MCF 10A (cell line): Measurements from ENCODE around the gene KLHL12. TPM values are rescaled to one million over a fixed set of nuclear protein-coding genes. Genes with fewer than 3 reads are reported as not detected.

ENCODE experiments used
- BruUV-seq: library from RNA; stranded (reverse); fragments of 400-500 nt; replicated peaks from 2 replicates; lab custom pipeline; 2021; lab: Mats Ljungman, UMichigan
- CTCF ChIA-PET: fragments of 300-600 bp; sonication (Branson Sonifier 250); formaldehyde crosslinking; extraction: SDS; loops from one replicate; lab custom pipeline; 2021; ENCODE audit warnings: antibody characterized with exemption, inconsistent platforms; lab: Yijun Ruan, JAX
- POLR2A ChIA-PET: fragments of 300-600, 350-650 bp; sonication (Branson Sonifier 250); formaldehyde crosslinking; extraction: SDS; loops from one replicate; lab custom pipeline; 2020; ENCODE audit warnings: antibody characterized with exemption, inconsistent platforms; lab: Yijun Ruan, JAX
- DNase-seq: peaks from one replicate; pipeline ENCODE4 v3.0.0-alpha.2; 2018; ENCODE audit not compliant: unreplicated experiment
- H3K27ac Mint-ChIP-seq: one replicate; pipeline ENCODE4 v1.8.0; 2022; ENCODE audit warnings: mild to moderate bottlenecking, low read depth, mixed read lengths; ENCODE audit not compliant: unreplicated experiment
- H3K27me3 Mint-ChIP-seq: one replicate; pipeline ENCODE4 v1.8.0; 2022; ENCODE audit warnings: mixed read lengths; ENCODE audit not compliant: insufficient read depth, unreplicated experiment
- H3K36me3 Mint-ChIP-seq: one replicate; pipeline ENCODE4 v1.8.0; 2022; ENCODE audit warnings: mild to moderate bottlenecking, moderate library complexity, mixed read lengths; ENCODE audit not compliant: insufficient read depth, unreplicated experiment
- H3K4me1 Mint-ChIP-seq: one replicate; pipeline ENCODE4 v1.8.0; 2022; ENCODE audit warnings: mixed read lengths; ENCODE audit not compliant: insufficient read depth, unreplicated experiment
- H3K4me3 Mint-ChIP-seq: one replicate; pipeline ENCODE4 v1.8.0; 2022; ENCODE audit warnings: mild to moderate bottlenecking, moderate library complexity, mixed read lengths; ENCODE audit not compliant: unreplicated experiment
- H3K9me3 Mint-ChIP-seq: one replicate; pipeline ENCODE4 v1.8.0; 2022; ENCODE audit warnings: mixed read lengths; ENCODE audit not compliant: unreplicated experiment
- CTCF ChIP-seq: fragments of 200-600 bp; IDR thresholded peaks from one replicate; pipeline ENCODE4 v1.8.0; 2022; ENCODE audit warnings: antibody characterized with exemption, mild to moderate bottlenecking; ENCODE audit not compliant: unreplicated experiment
- intact Hi-C: fragments of 100-400 bp; cut with micrococcal nuclease; formaldehyde crosslinking; loops from 2 replicates; pipeline ENCODE4 v1.14.1; 2022
- total RNA-seq: library from RNA; stranded (reverse); gene quantifications from 2 replicates; pipeline ENCODE4 v1.2.3, GENCODE V29; 2022

Gene KLHL12
- total RNA-seq, 1 experiment from 2014 or later, result 51.0 TPM

GRCh38 chr1:202957733-202958543, 30.9 kb upstream of the KLHL12 start, which contains the start of gene ADIPOR1:
TSS of gene ADIPOR1 (minus strand) at chr1:202958312. CDS start at chr1:202951070, 7,242 bp downstream.
- H3K4me1 Mint-ChIP-seq, result peaks cover 60% of the 10 kb centered on the region
- no peaks in the 10 kb centered on the region for H3K9me3 Mint-ChIP-seq
- peak; percentile 19 for TF ChIP-seq CTCF
- CTCF ChIA-PET, result no interaction called here
- no peaks in the 10 kb centered on the region for H3K27me3 Mint-ChIP-seq
- POLR2A ChIA-PET, result interaction anchor here (0.6 to 2.8 kb wide), 5 partner anchors 9 to 57 kb away, joined by 3 to 26 read pairs (median 4); partner anchors contain the start of gene CYB5R1
- peak within 1 kb of the TSS; percentile 65 for H3K27ac Mint-ChIP-seq
- peaks cover 10% of the 10 kb centered on the region for H3K36me3 Mint-ChIP-seq
- peak; percentile 96 for DNase-seq
- peak within 1 kb of the TSS; percentile 75 for H3K4me3 Mint-ChIP-seq
- BruUV-seq, result no TSS peak
- intact Hi-C loops, result loop anchor here (2.0 kb wide), 1 partner anchor 31 kb away; the partner anchor contains the start of gene KLHL12

- BruUV-seq, result TSS peak; percentile 38
- no peaks in the 10 kb centered on the region for H3K9me3 Mint-ChIP-seq
- H3K27ac Mint-ChIP-seq, result peak overlapping the region; percentile 65
- DNase-seq, result no peak
- H3K4me1 Mint-ChIP-seq, result peaks cover 68% of the 10 kb centered on the region
- POLR2A ChIA-PET, result interaction anchor here (1.0 to 1.2 kb wide), 11 partner anchors 9 to 151 kb away, joined by 4 to 12 read pairs (median 5); partner anchors contain the start of genes KLHL12, PCAT6 and TMEM183A
- TF ChIP-seq CTCF, result no peak
- H3K27me3 Mint-ChIP-seq, result no peaks in the 10 kb centered on the region
- H3K4me3 Mint-ChIP-seq, result peak overlapping the region; percentile 75
- CTCF ChIA-PET, result interaction anchor here (0.6 kb wide), 1 partner anchor 11 kb away, joined by 3 read pairs; no protein-coding TSS in a partner anchor
- intact Hi-C loops, result no loop called here
- H3K36me3 Mint-ChIP-seq, result peaks cover 5% of the 10 kb centered on the region
Measured at GRCh38 chr1:202956969-202957368, 29.9 kb upstream of the KLHL12 start.

GRCh38 chr1:202954057-202954745, 27.2 kb upstream of the KLHL12 start:
- DNase-seq, result peak; percentile 47
- Mint-ChIP-seq H3K27me3 (no peaks in the 10 kb centered on the region), H3K4me3 (peak overlapping the region; percentile 54), H3K4me1 (peaks cover 63% of the 10 kb centered on the region), H3K27ac (peak overlapping the region; percentile 65), H3K36me3 (peaks cover 22% of the 10 kb centered on the region), H3K9me3 (no peaks in the 10 kb centered on the region)
- POLR2A ChIA-PET, result interaction anchor here (0.6 to 5.7 kb wide), 26 partner anchors 12 to 1502 kb away, joined by 3 to 108 read pairs (median 4); partner anchors contain the start of genes BTG2, CYB5R1, KDM5B and KLHL12
- intact Hi-C loops, result no loop called here
- no peak for TF ChIP-seq CTCF
- CTCF ChIA-PET, result interaction anchor here (0.6 to 7.8 kb wide), 12 partner anchors 11 to 907 kb away, joined by 3 to 57 read pairs (median 4); partner anchors contain the start of gene KLHL12
- no TSS peak for BruUV-seq
